ENCODE data around the gene HIVEP2.
"Not testable (repeated sequence)": the region's sequence is repeated elsewhere in the genome, so short reads cannot be mapped to it uniquely, and the experiment has no call there.

Gene HIVEP2

GRCh38 chr6:142945049-142945445 is at the start of gene HIVEP2:
Gene HIVEP2, minus strand, starts transcription at chr6:142945176. Its CDS starts 170,438 bp downstream, at chr6:142774738.
- DNase-seq, result no peak

- no peak for DNase-seq
Measured at GRCh38 chr6:142993977-142994376, 49.0 kb upstream of the HIVEP2 start.

DNA sequence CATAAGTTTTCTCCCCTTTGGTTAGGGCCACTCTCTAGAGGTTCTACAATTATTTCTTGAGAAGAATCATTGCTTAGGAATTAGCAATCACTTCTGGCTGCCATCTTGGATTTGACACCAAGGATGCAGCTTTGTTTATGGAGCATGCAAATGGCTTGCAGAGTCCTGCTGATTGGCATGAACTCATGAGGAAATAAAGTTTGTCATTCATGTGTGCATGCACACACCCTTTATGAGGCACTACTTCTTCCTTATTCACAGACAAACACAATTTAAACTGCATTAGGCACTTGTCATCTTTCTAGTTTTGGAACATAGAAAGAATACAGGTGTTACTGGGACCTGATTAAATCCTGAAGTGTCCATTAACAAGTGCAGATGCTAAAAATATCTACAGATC is 42.5 kb upstream of the HIVEP2 start:
- no peak for DNase-seq

- DNase-seq, result no peak
Measured at GRCh38 chr6:142985281-142985680, 40.3 kb upstream of the HIVEP2 start.

DNA sequence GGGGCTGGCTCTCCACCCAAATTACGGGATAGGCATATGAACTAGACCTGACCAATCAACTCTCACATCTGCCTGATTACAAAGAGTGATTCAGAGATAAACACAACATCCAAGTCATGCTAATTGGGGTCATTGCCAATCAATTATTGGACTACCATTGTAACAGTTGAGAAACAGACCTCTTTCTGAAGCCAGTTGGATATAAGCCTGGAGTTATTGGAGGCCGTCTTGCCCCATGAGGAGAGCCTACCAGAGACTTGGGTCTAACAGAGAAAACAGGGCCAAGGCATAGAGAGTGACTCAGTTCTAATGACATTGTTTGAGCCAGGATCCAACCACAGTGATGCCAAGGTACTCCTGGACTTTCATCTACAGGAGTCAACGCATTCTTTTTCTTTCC is 39.4 kb upstream of the HIVEP2 start:
- no peak for DNase-seq

DNA sequence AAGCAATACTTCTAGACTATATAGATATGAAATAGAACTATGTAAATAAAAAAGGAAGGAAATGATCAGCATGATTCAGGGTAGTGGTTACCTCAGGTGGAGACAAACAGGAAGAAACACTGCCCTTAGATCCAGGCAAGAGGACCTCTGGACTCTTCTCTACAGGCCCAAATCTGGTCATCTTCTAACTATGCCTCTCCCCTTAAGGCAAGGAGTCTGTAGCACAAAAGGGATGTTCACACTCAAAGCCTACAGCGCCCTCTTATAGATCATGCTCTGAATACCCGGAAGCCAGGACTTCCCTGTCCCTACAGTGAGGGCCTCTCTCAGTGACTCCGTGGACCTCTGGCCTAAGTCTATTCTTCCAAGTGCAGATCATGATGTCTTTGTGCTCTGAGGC is 30.4 kb upstream of the HIVEP2 start:
- DNase-seq, result no peak

GRCh38 chr6:142970941-142971340 is 26.0 kb upstream of the HIVEP2 start:
- DNase-seq, result not testable (repeated sequence)

DNA sequence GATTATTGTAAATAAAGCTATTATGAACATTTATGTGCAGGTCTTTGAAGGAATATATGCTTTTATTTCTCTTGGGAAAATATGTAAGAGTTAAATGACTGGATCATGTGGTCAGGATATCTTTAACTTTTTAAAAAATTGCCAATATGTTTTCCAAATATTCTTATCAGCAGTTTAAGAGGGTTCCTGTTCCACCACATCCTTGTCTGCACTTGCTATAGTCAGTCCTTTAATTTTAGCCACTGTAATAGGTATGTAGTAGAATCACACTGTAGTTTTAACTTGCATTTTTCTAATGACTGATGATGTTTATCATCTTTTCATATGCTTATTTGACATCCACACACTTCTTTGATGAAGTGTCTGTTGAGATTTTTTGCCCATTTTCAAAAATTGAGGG is 23.6 kb upstream of the HIVEP2 start:
- DNase-seq, result no peak

DNA sequence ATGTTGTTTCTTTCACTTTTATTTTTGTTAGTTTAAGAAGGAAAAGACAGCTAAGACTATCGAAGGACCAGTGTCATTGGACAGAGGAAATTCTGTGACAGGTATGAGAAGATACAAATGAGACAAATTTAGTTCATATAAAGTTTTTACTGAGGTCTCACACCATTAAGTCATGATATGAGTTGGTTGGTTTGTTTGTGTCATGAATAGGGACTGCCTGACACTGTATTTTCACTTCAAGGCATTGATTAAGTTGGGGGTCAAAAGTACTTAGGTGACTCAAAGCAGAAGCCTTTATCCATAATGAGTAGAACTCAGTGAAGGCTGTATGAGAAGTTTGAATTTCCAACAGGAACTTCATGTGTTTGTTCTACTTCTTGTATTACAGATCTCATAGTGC is 21.3 kb upstream of the HIVEP2 start:
- DNase-seq, result no peak

GRCh38 chr6:142965164-142965563 is 20.2 kb upstream of the HIVEP2 start:
- no peak for DNase-seq

DNA sequence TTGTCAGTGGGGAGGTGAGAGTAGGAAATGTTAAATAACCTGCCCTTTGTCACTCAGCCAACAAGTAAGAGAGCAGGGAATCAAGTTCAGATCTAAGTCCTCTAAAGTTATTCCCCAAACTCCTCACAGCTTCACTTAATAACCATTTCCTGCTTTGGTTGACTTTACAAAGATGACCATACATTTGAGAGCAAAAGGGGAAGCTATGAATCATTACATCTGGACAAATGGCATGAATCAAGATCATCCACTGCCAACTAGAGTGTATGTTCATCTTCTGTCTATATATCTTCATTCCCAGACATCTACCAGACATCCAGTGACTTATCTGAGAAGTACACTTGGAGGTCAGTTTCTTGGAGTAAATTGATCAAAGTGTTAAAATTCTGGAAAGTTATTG is 15.1 kb upstream of the HIVEP2 start:
- no peak for DNase-seq

- DNase-seq, result no peak
Measured at GRCh38 chr6:142958343-142958742, 13.4 kb upstream of the HIVEP2 start.

GRCh38 chr6:142956726-142957125 is 11.8 kb upstream of the HIVEP2 start:
- DNase-seq, result no peak

DNA sequence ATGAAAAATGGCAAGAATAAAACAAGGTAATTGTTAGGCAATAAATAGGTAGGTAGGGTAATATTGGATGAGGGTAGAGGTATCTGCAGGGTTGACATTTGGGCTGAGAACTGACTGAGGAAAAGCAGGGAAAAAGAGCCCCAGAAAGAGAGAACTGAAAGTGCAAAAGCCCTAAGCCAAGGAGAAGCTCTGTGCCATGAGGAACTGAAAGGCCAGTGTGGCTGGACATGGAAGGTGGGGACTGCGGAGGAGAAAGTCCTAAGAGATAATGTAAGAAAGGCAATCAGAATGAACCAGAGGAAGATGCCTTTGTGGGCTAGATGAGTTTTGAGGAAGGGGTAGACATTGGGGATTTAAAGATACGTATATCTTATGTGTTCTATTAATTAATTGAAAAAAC is 9.9 kb upstream of the HIVEP2 start:
- DNase-seq, result no peak

DNA sequence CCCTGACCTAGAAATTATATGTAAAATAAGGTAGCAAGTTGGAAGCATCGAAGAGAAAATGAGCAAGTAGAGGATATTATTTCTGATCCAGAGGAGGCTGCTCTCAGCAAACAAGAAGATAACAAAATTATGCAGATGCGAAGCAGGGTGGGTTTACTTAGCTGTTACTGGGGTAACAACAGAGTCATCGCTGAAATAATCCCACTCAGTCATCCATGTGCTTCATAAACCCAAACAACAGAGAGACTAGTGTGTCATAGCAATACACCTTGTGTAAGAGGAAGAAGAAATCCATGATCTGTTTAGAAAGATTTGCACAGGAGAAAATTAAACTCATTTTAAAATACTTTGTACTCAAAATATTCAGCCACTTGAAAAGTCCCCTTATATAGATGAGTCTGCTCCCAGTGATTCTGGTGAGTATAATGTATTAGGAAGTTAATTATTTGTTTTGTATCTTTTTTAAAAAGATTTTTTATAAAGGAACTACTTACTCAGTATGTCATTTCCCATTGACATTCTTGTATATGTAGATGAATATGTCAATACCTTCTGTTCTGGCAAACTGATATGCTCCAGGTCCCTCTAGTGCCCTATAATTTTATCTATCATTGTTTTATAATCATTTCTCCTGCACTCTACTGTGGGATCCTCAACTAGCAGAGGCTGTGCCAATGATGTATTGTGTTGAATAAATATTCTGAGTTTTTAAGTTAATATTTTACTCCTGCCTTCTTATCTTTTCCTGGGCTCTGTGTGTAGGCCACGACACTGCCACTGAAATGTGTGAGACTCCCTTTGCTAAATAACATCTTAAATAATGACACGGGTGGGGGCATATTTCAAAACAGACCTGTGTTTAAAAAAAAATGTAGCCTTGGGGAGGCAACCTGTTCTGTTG is 8.6 kb upstream of the HIVEP2 start:
- DNase-seq, result no peak

- no peak for DNase-seq
Measured at GRCh38 chr6:142952614-142953013, 7.6 kb upstream of the HIVEP2 start.

DNA sequence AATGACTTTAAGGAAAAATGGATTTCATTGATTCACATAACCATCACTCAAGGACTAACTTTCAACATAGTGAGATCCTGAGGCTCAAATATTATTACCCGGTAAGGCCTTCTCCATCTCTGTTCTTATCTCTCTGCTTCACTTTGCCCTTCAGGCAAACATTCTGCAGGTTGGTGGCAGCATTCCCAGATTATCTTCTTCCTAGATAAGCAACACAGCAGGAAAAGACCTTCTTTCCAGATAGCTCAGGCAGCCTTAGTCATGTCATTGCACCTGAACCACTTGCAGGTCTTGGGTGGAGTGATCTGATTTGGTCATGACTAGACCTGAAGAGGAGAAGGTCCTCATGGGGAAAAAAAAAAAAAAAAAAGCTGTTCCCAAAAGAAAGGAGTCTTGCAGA is 5.3 kb upstream of the HIVEP2 start:
- no peak for DNase-seq

- no peak for DNase-seq
Measured at GRCh38 chr6:142947714-142948480, 2.9 kb upstream of the HIVEP2 start.

DNA sequence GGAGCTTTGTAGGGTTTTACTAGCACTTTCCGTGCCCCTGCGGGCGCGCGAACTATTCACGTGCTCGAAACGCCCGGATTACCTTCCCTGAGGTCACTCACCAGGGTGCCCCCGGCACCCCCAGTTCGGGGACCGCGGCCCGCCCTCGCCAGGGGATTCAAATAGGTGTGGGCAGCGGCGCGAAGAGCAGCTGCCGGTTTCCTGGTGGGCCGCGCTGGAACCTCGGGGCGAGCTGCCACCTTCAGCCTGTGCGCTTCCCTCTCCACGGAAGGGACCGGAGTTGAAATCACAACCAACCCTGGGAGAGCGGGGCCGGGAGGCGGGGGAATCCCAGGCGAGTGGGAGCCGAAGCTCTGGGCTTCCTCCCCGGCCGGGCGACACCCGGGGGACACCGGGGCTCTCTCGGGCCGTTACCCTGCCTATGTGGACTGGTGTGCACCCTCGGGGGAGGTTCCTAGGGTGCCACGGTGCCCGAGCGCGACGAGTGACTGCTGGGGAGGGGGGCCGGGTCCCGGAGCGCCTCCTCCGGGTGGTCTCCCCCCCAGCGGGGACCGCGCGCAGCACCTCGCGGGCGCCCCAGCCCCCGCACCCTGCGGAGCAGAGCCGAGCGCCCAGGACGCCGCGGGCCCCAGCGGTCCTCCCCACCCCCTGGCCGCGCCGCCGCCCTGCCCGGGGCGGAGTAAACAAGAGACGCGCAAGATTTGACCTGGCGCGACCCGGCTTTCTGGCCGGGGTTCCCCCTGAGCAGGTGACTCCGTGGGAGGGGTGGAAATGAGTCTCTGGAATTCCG is 2.1 kb upstream of the HIVEP2 start:
- DNase-seq, result no peak

GRCh38 chr6:142946181-142946923 is 1.4 kb upstream of the HIVEP2 start:
- no peak for DNase-seq

- no peak for DNase-seq
Measured at GRCh38 chr6:142945446-142946180, 637 bp upstream of the HIVEP2 start.
